Activated CD4-positive, alpha-beta T cell treated with anti-CD3 and anti-CD28 coated beads, Interleukin-2, Interleukin-6, amounts not matched to agents 100 ng/mL and 50 ng/mL, durations not matched to agents 16 hours and 8 hours (primary cell): Measurements from ENCODE around the gene PSPN.
"Not testable (repeated sequence)": the region's sequence is repeated elsewhere in the genome, so short reads cannot be mapped to it uniquely, and the experiment has no call there.

Experiments
- DNase-seq: peaks from one replicate; pipeline ENCODE4 v3.0.0-alpha.2; 2020

The PSPN gene

GRCh38 chr19:6402837-6403608, 27.3 kb upstream of the PSPN start:
- DNase-seq, result no peak

- no peak for DNase-seq
These were observed 26.3 kb upstream of the PSPN start for GRCh38 chr19:6402058-6402457.

- not testable (repeated sequence) for DNase-seq
These were observed 24.6 kb upstream of the PSPN start for GRCh38 chr19:6400062-6400944.

- no peak for DNase-seq
These were observed 20.6 kb upstream of the PSPN start for GRCh38 chr19:6396305-6396704.

GRCh38 chr19:6394831-6395230, 19.1 kb upstream of the PSPN start:
- no peak for DNase-seq

GRCh38 chr19:6393983-6394412, 18.3 kb upstream of the PSPN start:
- peak; percentile 82 for DNase-seq

GRCh38 chr19:6393074-6393982, 17.6 kb upstream of the PSPN start, which contains the start of gene GTF2F1:
Gene GTF2F1, minus strand, starts transcription at chr19:6393164. Its CDS starts 169 bp downstream, at chr19:6392995.
- peak; percentile 96 for DNase-seq

- DNase-seq, result no peak
These were observed 16.7 kb upstream of the PSPN start for GRCh38 chr19:6392221-6393073.

- DNase-seq, result no peak
These were observed 11.6 kb upstream of the PSPN start for GRCh38 chr19:6387372-6387771.

GRCh38 chr19:6384381-6384780, 8.6 kb upstream of the PSPN start:
- DNase-seq, result no peak

GRCh38 chr19:6383188-6383587, 7.5 kb upstream of the PSPN start:
- DNase-seq, result no peak

GRCh38 chr19:6381030-6381750, 5.5 kb upstream of the PSPN start:
- no peak for DNase-seq

GRCh38 chr19:6379744-6380143, 4.0 kb upstream of the PSPN start:
- no peak for DNase-seq

GRCh38 chr19:6378486-6378885, 2.8 kb upstream of the PSPN start:
- no peak for DNase-seq

- DNase-seq, result no peak
These were observed 2.3 kb upstream of the PSPN start for GRCh38 chr19:6378041-6378440.

- DNase-seq, result no peak
These were observed 918 bp upstream of the PSPN start for GRCh38 chr19:6376512-6377190.

- DNase-seq, result no peak
These were observed 872 bp downstream of the PSPN start for GRCh38 chr19:6374711-6375410.

- DNase-seq, result no peak
These were observed 1.5 kb downstream of the PSPN start for GRCh38 chr19:6374161-6374709.

GRCh38 chr19:6373813-6374108, 2.0 kb downstream of the PSPN start:
- no peak for DNase-seq
